LoVo (cell line): ENCODE results near the gene ST3GAL2.
"Not testable (repeated sequence)": the region's sequence is repeated elsewhere in the genome, so short reads cannot be mapped to it uniquely, and the experiment has no call there.

Experiments
- DNase-seq: peaks from one replicate; pipeline ENCODE4 v3.0.0-alpha.2; 2016; ENCODE audit warnings: low spot score

ST3GAL2 gene

DNA sequence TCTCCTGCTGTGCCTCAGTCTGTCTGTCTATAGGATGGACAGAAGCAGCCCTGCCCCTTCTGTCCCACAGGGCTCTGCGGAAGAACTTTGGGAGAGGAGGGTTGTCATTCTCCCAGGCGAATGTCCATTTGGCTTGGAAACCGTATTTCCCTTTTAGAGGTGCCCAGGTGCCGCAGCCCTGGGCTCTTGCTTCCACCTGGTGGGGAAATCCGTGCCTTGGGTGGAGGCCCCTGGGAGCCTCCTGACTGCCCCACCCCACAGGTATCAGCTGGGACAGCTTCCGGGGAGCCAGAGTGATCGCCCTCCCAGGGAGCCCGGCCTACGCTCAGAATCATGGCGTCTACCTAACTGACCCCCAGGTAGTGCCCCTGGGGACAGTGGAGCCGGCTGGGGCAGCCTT, 28.2 kb upstream of the ST3GAL2 start:
- no peak for DNase-seq

DNA sequence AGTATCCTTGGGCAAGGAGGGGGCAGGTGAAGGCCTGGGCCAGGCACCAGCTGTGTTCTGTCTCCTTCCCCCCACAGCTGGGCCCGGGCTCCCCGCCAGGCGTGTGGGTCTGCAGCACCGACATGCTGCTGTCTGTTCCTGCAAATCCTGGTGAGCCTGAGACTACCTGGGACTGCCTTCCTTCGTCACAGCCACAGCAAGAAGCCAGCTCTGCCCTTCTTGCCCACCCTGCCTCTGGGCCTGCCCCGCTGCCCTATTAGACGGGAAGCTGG, 27.8 kb upstream of the ST3GAL2 start:
- no peak for DNase-seq

DNA sequence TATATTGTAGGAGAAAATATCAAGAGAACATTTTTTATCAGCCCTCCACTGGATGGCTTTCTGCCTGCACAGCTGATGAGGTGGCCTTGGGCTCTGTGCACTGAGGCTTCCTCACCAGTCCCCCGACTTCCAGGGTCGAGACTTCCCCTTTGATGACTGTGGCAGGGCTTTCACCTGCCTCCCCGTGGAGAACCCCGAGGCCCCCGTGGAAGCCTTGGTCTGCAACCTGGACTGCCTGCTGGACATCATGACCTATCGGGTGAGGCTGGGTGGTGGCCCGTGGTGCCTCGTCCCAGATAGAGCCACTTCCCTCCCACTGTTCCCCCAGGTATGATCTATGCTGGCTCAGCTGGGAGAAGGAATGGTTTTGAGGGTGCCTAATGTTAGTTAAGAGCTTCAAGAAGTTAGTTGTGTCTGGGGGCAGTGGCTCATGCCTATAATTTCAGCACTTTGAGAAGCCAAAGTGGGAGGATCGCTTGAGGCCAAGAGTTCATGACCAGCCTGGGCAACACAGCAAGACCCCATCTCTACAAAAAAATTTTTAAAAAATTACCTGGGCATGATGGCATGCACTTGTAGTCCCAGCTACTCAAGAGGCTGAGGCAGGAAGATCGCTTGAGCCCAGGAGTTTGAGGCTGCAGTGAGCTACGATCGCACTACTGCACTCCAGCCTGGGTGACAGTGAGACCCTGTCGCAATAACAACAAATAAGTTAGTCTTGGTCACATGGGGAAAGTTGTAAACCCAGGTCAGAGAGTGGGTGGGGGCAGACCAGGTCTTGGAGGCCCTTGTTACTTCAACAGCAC, 27.3 kb upstream of the ST3GAL2 start:
- no peak for DNase-seq

DNA sequence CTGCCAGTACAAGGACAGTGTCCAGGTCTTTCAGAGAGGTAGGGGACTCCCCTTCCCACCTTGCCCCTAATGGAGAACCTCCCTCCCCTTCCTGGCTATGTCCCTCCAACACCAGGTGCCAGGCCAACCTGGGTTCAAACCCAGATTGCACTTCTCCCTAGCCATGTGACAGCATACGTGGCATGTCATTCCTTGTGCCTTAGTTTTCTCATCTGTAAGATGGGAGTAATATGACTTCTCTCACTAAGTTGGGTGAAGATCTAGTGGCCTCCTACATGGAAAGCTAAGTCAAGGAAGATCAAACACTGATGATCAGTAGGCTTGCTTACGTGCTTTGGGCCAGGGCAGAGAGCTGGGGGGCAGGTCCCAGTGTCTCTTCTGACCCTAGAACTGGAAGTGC, 24.3 kb upstream of the ST3GAL2 start:
- no peak for DNase-seq

DNA sequence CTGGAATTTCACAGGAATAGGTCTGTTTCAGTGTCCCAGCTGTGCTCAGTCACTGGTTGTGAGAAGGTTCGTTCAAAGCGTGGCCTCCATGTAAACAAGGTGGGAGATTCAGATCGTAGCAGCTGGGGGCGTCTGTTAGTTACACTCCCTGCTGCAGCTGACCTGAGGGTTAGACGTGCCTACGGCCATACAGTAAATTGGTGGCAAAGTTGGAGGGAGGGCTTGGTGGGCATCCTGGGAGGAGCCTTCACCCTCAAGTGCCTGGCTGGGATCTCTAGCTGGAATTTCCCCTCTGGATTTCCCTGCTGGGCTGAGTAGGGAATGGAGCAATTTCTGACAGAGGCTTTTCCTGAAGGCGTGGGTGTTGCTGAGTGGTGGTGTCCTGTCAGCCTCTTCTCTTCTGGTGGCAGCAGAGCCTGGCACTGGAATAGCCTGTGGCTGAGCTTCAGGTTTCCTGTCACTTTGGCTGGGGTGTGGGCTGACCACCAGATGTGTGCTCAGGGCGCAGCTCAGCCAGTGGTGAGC, 21.9 kb upstream of the ST3GAL2 start:
- DNase-seq: no peak

DNA sequence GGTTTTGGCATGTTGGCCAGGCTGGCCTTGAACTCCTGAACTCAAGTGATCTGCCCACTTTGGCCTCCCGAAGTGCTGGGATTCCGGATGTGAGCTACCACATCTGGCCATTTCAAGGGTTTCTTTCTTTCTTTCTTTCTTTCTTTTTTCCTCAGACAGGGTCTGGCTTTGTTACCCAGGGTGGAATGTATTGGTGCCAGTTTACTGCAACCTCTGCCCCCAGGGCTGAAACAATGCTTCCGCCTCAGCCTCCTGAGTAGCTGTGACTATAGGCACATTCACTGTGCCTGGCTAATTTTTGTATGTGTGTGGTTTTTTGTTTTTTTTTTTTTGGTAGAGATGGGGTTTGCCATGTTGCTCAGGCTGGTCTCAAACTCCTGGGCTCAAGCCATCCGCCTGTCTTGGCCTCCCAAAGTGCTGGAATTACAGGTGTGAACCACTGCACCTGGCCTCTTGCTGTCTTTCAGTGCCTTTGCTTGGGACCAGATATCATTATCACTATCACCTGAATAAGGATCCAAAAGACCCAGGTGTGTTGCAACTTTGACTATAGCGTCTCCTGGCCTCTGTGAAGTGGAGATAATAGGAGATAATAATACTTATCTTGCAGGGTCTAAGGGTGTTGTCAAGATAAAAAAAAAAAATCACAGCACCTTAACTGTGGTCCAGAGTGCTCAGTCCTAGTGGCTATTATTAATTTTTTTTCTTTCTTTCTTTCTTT, 18.7 kb upstream of the ST3GAL2 start:
- DNase-seq: no peak

DNA sequence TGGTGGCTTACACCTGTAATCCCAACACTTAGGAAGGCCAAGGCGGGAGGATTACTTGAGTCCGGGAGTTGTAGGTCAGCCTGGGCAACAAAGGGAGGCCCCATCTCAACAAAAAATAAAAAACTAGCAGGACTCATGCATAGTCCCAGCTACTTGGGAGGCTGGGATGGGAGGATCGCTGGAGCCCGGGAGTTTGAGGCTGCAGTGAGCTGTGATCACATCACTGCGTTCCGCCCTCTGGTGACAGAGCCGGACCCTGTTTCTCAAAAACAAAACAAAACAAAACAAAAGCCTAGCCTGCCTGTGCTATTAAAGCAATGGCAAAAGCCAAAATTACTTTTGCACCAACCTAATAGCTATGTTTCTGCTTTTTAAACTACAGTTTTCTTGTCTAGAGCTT, 17.0 kb upstream of the ST3GAL2 start:
- no peak for DNase-seq

DNA sequence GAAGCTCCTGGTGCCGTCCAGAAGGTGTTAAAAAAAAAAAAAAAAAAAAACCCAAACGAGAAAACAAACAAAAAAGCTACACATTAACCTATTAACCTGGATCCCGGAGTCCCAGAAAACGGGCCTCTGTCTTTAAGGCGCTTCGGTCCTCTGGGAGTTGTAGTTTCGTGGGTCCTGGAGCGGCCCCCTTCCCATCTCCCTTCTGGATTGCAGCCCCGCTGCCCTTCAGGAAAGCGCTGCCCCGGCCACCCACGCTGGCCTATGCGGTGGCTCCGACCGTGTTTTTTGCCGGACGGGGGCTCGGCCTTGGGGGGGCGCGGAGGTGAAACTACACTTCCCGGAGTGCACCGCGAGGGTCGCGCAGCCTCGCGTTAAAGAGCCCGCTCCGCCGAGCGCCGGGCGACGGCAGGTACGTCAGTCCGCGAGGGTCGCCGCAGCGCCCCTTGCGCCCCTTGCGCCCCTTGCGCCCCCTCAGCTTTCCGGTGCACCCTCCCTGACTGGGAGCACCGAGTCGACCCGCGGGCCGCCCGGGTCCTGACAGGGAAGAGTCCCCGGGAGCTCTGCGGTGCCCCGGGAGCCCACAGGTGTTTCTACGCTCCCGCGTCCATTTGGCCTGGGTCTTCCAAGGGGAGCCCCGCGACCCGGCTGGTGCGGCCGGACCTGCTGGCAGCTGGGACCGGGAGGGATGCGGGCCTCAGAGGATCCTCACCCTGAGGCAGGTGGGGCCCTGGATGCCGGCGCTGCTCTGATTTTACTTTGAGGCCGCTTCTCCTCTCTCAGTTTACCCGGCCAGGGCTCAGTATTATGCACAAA, 15.5 kb upstream of the ST3GAL2 start, which contains the start of gene FCSK:
TSS of gene FCSK (plus strand) at position 374 of the 813 bp plus-strand sequence. CDS start 8,596 bp downstream, outside the sequence.
- DNase-seq: peak; percentile 78

DNA sequence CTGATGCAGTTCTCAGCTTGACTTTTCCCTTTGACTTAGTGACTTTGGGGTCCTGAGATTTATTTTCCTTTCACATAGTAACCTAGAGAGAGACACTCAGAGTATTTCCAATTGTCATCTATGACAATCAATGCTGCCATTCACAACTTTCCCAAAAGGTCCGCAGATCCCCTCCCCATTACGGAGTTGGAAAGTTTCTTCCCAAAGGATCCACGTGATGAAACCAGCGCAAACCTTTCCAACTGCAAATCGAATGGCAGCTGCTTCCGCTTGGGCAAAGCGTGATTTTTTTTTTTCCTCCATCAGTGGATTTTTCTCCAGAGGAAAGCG, 15.0 kb upstream of the ST3GAL2 start:
- no peak for DNase-seq

DNA sequence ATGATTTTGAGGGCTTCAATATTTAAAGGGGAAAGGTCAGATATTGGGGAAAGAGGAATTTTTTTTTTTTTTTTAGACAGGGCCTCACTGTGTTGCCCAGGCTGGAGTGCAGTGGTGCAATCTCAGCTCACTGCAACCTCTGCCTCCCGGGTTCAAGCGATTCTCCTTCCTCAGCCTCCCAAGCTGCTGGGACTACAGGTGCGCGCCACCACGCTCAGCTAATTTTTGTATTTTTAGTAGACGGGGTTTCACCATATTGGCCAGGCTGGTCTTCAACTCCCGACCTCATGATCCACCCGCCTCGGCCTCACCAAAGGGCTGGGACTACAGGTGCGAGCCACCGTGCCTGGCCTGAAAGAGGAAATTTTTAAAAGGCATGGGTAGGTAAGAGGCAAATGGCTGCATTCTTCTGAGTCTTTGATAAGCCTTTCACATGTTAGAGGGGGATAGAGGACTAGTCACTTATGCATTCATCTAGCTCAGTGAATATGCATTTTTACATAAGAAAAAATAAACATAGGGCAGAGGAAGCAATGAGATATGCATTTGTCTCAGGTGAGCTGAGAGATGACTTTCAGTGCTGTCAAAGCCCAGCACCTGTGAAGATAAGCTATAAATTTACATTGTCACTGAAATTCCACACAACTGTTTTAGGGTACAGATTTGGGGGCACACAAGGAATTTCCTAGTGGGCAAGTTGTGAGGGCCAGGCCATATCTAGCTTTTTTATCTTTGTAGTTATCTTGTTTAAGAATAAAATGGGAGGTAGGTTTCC, 14.4 kb upstream of the ST3GAL2 start:
- DNase-seq: no peak

DNA sequence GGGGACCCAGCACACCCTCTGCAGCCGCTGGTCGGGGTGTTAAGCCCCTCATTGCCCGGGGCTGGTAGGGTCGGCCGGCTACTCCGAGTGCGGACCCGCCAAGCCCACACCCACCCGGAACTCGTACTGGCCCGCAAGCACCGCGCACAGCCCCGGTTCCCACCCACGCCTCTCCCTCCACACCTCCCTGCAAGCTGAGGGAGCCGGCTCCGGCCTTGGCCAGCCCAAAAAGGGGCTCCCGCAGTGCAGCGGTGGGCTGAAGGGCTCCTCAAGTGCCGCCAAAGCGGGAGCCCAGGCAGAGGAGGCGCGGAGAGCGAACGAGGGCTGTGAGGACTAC, 12.1 kb upstream of the ST3GAL2 start:
- not testable (repeated sequence) for DNase-seq

DNA sequence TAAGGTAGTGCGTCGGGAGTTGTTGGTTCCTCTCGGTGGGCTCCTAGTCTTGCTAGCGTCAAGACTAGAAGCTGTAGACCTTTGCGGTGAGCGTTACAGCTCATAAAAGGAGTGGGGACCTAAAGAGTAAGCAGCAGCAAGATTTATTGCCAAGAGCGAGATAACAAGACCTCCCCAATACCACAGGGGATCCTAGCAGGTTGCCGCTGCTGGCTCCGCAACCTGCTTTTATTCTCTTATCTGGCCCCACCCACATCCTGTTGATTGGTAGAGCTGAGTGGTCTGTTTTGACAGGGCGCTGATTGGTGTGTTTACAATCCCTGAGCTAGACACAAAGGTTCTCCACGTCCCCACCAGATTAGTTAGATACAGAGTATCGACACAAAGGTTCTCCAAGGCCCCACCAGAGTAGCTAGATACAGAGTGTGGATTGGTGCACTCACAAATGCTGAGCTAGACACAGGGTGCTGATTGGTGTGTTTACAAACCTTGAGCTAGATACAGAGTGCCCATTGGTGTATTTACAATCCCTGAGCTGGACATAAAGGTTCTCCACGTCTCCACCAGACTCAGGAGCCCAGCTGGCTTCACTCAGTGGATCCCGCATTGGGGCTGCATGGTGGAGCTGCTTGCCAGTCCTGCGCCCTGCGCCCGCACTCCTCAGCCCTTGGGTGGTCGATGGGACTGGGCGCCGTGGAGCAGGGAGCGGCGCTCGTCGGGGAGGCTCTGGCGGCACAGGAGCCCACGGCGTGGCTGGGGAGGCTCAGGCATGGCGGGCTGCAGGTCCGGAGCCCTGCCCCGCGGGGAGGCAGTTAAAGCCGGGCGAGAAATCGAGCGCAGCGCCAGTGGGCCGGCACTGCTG, 11.5 kb upstream of the ST3GAL2 start:
- DNase-seq: not testable (repeated sequence)

DNA sequence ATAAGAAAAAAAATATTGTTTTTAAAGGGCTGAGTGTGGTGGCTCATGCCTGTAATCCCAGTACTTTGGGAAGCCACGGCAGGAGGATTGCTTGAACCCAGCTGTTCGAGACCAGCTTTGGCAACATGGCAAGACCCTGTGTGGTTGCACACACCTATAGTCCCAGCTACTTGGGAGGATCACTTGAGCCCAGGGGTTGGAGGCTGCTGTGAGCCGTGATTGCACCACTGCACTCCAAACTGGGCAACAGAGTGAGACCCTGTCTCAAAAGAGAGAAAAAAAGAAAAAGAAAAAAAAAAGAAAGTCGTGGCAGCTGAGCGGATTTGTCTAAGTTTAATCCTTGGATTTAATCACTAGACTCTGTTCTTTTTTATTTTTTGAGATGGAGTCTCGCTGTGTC, 9.2 kb upstream of the ST3GAL2 start:
- no peak for DNase-seq

DNA sequence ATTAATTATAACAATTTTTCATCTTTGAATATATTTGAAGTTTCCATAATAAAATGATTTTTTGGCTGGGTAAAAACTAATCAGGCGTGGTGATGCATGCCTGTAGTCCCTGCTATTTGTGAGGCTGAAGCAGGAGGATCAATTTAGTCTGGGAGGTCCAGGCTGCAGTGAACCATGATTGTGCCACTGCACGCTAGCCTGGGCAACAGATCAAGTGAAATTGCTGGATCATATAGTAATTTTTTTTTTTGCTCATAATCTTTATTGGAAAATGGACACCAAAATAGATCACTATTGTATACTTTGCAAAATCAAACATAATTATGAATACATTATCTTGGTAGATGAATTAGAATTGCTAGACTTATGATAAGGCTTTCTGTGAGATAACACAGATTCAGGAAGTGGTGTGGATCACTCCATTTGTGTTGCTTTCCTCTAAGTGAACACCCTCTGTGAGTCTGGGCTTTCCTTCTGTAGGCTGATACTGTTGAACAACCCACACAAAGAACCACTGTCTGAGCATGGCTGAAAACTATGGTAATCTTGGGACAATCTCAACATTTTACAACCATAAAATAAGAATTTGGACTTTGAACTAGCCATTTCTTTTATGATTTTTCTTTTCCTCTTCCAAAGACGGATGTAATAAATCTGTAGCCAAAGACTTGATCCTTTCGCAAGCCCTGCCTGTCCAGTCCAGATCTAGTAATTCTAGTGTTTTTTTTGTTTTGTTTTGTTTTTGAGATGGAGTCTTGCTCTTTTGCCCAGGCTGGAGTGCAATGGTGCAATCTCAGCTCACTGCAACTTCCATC, 5.6 kb upstream of the ST3GAL2 start:
- DNase-seq: peak; percentile 82

DNA sequence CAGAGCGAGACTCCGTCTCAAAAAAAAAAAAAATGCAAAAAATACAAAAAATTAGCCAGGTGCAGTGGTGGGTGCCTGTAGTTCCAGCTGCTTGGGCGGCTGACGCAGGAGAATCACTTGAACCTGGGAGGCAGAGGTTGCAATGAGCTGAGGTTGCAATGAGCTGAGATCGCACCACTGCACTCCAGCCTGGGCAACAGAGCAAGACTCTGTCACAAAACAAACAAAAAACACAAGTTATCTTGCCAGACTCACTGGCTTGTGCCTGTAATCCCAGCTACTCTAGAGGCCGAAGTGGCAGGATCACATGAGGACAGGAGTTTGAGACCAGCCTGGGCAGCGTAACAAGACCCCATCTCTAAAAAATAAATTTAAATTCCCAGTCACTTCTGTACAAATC, 3.4 kb upstream of the ST3GAL2 start:
- DNase-seq: no peak

DNA sequence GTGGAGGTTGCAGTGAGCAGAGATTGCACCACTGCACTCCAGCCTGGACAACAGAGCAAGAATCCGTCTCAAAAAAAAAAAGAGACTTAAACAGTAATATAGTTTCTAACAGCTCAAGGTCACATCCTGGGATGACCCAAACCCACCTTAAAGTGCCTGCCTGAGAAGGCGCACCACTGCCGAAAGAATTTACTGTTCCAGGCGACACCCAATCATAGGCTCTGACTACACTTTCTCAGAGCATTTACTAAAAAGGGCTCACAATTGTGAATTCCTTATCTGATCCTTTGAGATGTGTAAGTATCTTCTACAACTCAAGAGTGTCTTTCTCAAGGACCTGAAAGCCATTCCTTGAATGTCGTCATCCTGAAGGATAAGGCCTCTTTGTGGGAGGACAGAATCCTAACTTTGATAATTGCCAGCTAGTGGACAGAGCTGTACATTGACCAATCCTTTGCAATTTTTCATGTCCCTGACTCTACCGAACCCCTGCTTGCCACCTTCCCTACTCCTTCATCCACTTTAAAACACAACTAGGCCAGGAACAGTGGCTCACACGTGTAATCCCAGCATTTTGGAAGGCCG, 2.6 kb upstream of the ST3GAL2 start:
- no peak for DNase-seq

DNA sequence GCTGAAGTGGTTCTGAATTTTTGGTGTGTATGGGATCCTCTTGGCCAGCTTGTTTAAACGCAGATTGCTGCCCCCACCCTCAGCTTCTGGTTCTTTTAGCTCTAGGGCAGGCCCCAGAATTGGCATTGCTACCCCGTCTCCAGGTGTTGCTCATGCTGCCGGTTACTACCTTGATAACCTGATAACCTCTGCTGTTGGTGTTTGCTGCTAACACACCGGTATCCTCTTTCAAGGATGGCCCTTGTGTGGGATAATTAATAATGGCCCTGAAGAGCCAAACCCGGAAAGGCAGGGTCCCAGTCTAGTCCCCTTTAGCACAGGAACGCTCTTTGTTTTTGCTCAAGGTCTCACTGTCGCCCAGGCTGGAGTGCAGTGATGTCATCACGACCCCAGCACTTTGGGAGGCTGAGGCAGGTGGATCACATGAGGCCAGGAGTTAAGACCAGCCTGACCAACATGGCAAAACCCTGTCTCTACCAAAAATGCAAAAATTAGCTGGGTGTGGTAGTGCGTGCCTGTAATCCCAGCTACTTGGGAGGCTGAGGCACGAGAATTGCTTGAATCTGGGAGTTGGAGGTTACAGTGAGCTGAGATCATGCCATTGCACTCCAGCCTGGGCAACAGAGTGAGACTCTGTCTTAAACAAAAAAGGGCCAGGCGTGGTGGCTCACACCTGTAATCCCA, 1.3 kb upstream of the ST3GAL2 start:
- no peak for DNase-seq

DNA sequence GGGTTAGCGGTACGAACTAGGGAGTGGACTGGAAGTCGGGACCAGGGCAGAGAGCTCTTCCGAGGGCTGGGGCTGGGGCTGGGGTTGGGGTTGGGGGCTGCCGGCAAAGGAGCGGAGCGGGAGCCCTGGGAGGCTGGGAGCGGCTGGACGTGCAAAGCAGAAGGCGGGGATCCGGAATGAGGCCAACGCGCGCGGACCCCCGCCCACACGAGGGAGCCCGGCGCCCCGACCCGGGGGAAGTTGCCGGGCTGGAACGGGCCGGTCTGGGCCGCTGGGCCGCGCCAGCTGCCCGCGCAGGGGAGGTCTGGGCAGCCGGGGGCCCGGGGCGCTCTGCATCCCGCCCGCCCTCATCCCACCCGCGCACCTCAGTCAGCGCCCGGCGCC, 323 bp downstream of the ST3GAL2 start:
- DNase-seq: no peak
